GM19468 (cell line): ENCODE measurements around the gene TMEM131L.
"Not testable (repeated sequence)": the region's sequence is repeated elsewhere in the genome, so short reads cannot be mapped to it uniquely, and the experiment has no call there.

ENCODE experiments used
- ATAC-seq: cut with Tn5 transposase; IDR thresholded peaks from one replicate; pipeline ENCODE4 v1.9.1; 2021; ENCODE audit warnings: mild to moderate bottlenecking, moderate library complexity, moderate number of reproducible peaks; ENCODE audit not compliant: unreplicated experiment; ENCODE audit errors: extremely low read depth

The TMEM131L gene

DNA sequence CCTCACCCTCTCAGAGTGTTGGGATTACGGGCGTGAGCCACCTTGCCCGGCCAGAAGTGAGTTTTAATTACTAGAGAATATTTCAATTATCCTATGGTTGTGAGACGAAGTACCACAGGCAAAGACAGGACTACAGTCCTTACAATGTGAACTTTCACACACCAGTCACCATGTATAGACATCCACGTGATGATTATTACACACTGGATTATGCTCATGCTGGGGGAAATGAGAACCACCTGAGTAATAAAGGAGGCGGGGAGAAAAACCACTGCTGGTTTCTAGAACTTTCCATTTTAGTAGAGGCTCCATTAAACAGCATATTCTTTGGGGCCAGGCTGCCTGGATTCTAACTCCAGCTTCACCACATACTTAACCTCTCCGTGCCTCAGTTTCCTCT, 175.4 kb downstream of the TMEM131L start:
- no peak for ATAC-seq

DNA sequence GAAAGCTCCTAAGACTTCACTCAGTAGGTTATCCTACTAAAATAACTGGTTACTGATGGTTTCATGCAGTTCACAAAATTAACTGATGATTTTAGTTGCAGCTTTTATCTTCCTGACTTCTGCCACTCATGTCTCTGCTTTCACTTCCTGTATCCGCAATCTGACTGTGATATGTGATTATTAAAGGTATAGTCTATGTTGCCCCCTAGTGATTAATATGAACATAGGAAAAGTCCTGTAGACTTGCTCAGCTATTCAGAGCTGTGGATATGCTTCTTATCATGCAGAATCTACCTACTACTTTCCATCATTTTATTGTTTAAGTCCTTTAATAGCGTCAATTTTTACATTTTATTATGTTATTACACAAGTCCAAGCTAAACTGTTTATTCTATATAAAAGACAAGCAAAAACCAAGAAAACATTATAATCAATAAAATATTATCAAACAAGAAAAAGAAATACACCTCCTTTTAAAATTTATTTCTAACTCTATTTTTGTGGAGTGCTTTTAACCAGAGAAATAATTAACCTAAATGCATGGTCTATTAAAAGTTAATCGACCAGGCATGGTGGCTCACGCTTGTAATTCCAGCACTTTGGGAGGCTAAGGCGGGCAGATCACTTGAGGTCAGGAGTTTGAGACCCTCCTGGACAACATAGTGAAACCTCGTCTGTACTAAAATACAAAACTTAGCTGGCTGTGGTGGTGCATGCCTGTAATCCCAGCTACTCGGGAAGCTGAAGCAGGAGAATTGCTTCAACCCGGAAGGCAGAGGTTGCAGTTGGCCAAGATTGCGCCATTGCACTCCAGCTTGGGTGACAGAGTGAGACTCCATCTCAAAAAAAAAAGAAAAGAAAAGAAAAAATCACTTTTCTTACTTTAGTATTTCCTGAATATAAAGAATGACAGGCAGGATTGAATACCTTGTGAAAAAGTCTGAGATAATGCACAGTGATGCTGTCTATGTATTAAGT, 177.5 kb downstream of the TMEM131L start:
- peak; percentile 43 for ATAC-seq

DNA sequence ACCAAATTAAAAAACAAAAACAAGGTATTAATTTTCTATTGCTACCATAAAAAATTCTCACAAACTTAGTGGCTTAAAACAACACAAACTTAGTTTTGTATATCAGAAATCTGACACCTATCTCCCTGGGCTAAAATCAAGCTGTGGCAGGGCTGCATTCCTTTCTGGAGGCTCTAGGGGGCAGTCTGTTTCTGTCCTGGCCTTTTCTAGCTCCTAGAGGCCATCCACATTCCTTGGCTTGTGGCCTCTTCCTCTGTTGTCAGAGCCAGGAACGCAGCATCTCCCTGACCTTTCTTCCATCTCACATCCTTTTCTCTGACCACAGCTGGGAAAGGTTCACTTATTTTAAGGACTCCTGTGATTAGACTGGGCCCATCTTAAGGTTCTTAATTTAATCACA, 179.0 kb downstream of the TMEM131L start:
- ATAC-seq, result no peak

DNA sequence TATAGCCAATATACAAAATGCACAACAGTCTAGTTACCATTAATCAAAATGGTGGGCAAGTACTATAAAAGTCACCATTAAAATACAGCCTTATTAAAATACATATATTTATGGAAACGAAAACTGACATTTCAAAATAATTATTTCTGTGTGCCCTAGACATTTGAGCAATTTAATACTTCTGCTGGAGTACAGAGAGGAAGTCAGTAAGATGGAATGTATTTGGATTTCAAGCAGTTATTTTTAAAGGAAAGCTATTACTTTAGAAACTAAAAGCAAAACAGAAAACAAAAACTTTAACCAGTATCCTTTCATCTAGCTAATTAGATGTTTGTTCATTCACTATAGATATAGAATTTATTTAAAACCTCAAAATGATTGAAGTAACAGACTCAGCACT, 180.1 kb downstream of the TMEM131L start:
- no peak for ATAC-seq

DNA sequence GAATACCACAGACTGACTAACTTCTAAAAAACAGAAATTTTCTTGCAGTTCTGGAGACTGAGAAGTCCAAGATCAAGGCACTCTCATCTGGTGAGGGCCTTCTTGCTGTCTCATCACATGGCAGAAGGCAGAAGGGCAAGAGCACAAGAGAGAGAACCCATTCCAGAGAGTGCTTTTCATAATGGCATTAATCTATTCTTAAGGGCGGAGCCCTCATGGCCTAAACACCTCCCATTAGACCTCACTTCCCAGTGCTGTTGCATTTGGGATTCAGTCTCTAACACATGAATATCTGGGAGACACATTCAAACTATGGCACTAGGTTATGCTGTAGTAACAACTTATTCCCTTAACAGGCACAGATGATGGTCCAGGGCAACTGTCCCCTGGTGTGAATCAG, 180.8 kb downstream of the TMEM131L start:
- no peak for ATAC-seq

DNA sequence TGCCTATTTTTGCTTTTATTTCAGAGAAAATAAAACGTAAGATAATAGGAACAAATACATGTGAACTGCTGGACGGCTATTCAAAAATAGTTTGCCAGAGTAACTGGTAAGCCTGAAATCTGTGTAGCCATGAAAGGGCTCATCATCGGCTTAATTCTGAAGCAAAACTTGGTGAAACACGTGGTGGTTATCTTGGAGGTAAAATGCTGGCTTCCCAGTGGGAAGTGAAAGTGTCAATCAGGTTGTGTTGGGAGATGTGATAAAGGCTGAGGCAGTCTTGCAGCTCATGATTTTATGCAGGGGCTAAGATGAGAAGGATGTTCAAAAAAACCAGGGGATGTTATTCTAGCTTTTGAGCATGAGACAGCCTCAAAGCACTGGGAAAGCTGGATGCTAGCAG, 181.8 kb downstream of the TMEM131L start:
- no peak for ATAC-seq

DNA sequence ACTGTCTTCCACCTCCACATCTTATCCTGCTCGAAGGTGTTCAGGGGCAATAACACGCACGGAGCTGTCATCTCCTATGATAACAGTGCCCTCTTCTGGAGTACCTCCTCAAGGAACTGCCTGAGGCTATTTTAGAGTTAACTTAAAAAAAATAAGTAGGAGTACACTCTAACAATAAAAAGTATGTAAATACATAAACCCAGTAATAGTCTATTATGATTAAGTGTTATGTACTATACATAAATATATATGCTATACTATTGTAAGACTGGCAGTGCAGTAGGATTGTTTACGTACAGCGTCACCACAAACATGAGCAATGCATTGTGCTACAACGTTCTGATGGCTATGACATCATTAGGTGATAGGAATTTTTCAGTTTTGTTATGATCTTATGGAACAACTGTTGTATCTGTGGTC, 183.4 kb downstream of the TMEM131L start:
- ATAC-seq, result no peak

DNA sequence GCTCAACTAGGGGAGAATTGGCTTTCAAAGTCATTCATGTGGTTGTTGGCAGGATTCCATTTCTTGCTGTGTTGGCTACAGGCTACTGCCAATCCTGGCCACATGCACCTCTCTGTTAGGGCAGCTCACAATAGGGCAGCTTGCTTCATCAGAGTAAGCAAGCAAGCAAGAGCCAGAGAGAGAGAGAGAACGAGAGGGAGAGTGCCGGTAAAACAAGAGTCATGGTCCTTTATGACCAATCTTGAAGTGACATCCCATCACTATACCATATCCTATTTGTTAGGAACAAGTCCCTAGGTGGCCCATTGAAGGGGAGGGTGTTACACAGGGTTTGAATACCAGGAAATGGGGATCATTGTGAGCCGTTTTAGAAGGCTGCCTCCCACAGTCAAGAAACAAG, 185.0 kb downstream of the TMEM131L start:
- no peak for ATAC-seq

DNA sequence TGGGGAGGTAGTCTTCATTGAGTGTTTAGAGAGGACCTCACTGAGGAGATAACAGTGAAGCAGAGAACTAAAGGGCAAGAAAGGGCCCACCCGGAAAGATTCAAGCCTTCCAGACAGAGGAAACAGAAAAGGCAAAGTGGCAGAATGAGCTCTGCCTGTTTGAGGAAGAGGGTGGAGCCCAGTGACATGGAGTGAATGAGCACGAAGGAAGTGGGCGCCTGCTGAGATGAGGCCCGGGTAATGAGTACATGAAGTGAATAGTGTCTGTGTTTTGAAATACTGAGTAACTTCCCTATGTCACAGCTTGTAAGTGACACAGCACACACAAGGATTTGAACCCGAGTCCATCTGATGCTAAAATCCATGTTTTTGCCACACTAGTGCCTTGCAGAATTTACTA, 185.4 kb downstream of the TMEM131L start:
- ATAC-seq, result no peak

DNA sequence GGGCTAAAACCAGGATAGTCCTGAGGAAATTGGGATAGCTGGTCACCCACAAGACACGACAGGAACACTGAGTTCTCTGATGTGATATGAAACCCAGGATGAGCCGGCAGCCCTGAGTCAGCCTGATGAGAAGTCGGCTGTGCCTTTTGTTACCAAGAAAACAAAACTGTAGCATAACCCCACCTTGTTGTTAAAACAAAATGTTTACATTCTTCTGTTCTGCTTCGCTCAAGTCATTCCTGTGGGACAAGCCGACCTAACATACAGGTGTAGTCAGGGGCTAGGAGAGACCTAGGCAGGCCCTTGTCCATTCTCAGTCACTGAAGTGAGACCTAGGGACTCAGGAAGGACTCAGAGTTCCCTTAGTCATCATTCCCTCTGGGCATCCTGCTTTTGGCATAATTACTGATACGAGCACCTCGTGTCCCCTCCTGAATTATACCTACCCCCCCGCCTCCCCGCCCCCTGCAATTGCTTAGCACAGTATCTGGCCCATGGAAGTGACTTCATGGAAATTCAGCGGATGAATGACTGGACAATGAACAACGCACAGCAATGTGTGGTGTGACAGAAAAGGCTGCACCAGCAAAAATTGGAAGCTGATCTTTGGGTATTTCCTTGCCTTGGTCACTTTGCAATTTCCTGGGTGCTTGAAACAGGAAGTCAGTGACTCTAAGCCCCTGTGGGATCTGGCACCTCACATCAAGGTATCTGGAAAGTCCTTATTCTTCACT, 186.1 kb downstream of the TMEM131L start:
- ATAC-seq, result no peak

DNA sequence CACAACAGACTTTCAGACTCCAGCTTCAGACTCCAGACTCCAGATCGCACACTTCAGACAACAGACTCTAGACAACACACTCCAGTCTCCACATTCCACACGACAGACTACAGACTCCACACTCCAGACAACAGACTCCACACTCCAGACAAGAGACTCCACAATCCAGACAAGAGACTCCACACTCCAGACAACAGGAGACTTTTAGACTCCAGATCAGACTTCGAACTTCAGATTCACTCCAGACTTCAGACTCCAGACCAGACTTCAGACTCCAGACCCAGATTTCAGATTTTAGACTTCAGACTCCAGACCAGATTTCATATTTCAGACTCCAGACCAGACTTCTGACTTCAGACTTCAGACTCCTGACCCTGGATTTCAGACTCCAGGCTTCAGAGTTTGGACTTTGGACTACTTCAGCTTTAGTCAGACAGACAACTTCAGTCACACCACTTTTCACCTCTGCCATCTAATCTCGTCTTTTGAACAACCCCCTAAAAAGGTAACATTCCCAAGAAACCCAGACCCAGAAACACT, 188.9 kb downstream of the TMEM131L start:
- no peak for ATAC-seq

DNA sequence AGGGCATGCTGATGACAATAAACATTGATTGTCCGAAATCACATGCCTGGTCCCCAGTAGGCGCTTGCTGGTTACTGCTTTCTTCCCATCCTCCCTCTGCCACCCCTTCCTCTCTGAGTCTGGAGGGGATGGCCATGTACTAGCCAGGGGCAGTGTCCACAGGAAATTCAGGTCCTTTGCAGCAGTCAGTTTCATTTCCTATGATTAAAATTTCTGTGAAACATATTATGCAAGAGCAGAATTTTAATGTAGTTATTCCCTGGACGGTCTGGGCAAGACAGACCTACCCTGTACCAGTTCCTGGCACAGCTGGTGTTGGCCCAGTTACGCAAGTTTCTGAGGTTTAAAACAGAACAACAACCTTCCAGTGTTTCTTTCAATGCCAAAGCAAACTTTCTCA, 189.8 kb downstream of the TMEM131L start:
- ATAC-seq, result no peak

DNA sequence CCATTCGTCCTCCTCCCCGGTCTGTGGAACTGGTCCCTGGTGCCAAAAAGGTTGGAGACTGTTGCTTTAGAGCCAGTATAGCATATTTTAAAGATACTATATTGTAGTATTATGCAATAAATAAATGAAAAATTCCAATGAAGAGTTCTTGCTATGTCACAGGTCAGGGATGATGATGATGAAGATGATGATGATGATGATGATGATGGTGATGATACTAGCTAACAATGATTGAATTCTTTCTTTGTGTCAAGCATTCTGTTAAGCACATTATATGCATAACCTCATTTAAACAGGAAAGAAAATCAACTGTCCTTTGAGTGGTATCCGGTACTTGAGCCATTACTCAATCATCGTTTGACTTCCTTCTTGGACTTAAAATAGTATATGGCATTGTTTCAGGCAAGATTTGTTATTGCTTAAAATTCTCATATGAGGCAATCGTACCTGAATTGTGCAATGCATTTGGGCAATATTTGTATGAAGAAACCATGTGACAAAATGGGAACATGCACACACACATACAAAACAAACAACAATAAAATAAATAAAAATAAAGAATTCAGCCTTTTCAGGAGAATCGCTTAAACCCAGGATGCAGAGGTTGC, 195.2 kb downstream of the TMEM131L start:
- ATAC-seq, result no peak

DNA sequence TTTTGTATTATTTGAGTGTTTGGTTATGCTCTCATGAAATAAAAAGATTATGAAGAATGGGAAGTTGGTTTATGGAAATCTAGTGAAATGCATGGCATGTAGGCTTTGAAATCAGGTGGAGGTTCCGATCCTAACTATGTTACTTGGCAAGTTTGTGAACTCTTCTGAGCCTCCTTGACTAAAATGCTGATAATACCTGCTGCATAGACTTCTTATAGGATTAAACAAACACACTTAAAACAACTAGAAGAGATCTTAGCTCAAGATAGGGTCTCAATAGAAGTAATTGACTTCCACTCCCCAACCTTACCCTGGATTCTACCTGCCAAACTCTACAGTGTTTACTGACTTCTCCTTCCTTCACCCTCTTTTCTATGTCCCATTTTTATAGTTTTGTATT, 195.7 kb downstream of the TMEM131L start:
- no peak for ATAC-seq

DNA sequence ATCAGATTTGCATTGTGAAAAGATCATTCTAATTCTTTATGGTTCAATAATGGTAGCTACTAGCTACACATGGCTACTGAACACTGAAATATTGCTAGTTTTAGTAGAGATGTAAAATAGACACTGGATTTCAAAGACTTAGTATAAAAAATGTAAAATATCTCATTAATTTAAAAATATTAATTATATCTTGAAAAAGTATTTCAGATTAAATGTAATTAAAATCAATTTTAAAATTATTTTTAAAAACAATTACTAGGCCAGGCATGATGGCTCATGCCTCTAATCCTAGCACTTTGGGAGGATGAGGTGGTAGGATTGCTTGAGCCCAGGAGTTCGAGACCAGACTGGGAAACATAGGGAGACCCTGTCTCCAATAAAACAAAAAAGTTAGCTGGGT, 197.5 kb downstream of the TMEM131L start:
- ATAC-seq, result no peak

DNA sequence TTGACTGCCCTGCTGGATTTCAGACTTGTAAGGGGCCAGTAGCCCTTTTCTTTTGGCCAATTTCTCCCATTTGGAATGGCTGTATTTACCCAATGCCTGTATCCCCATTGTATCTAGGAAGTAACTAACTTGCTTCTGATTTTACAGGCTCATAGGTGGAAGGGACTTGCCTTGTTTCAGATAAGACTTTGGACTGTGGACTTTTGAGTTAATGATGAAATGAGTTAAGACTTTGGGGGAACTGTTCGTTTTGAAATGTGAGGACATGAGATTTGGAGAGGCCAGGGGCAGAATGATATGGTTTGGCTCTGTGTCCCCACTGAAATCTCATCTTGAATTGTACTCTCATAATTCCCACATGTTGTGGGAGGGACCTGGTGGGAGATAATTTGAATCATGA, 200.3 kb downstream of the TMEM131L start:
- ATAC-seq, result not testable (repeated sequence)

DNA sequence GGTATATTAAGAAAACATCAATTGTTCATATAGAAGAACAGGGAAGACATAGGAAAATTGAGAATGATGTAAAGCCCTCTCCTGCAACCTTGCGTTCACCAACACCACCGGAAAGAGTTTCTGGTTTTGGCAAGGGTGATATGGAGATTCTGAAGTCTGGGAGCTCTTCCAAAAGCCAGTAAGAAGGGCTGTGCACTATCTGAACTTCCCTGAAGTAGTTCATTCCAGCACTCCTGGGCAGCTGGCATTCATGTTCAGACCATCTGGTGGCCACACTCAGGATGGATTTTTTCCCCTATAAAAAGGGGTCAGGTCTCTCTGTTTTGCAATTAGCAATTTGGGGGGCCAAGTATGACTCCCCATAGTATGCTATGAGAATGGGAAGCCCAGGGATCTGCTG, 202.5 kb downstream of the TMEM131L start:
- ATAC-seq, result no peak

DNA sequence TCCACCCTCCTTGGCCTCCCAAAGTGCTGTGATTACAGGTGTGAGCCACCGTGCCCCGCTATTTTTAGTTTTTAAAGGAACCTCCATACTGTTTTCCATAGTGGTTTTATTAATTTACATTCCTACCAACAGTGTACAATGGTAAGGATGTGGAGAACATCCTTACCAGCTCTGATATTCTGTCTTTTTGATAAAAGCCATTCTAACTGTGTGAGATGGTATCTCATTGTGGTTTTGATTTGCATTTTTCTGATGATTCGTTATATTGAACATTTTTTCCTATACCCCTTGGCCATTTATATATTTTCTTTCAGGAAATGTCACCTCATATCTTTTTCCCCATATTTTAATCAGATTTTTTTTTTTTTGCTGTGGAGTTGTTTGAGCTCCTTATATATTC, 203.7 kb downstream of the TMEM131L start:
- ATAC-seq, result no peak

DNA sequence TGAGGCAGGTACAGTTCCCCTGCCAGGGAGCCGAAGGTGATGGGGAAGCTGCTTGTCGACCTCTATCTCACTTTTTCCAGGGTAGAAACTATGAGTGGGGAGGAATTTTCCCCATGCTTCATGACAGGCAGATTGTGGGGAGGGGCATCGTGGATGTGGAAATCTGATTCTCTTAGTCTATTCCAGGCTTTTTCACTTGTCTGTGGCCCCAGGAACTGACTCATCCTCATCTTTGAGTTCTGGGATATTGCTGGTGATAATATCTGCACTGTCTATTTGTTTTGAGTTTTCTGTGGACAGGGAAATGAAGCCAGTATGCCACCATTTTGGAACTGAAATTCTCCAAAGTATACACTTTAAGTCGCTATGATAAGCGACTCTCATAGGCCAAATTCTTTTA, 210.3 kb downstream of the TMEM131L start:
- ATAC-seq, result no peak

DNA sequence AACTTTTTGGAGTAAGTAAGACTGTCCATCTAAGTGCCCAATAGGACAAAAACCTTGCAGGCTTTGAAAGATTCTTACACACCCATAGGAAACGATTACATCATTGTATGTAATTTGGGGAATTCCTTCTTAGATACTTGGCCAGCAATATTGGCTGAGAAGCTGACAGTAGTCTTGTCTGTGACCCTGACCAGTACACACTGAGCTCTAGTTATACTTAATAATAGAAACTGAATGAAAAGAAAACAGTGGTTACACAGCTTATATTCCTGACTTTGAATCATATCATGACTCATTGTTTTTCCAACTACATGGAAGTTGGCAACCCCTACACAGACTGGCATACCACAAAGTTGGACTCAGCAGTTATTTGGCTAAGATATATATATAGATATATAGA, 210.8 kb downstream of the TMEM131L start:
- no peak for ATAC-seq

DNA sequence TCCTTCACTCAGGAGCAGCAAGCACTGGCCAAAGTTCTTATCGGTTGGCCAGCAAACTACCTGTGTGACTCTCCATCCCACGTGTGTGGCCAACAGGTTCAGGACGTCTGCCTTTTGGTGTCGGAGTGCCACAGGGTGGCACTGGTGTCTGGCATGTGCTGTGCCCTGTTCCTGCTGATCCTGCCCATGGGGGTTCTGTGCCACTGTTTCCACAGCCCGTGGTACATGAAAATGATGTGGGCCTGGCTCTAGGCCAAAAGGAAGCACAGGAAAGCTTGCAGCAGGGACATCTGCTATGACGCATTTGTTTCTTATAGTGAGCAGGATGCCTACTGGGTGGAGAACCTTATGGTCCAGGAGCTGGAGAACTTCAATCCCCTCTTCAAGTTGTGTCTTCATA, 213.3 kb downstream of the TMEM131L start:
- ATAC-seq, result no peak
